ENCODE data around the gene CPNE4.
"Not testable (repeated sequence)": the region's sequence is repeated elsewhere in the genome, so short reads cannot be mapped to it uniquely, and the experiment has no call there.

Gene CPNE4

GRCh38 chr3:131544557-131544956, 490.3 kb downstream of the CPNE4 start:
- DNase-seq (ENCODE audit: low read depth in 2 of 3, low spot score in 1 of 3): no peak

GRCh38 chr3:131543714-131544113, 491.1 kb downstream of the CPNE4 start:
- DNase-seq (ENCODE audit: low read depth in 2 of 3, low spot score in 1 of 3): no peak

- DNase-seq (ENCODE audit: low read depth in 2 of 3, low spot score in 1 of 3): no peak
These were observed 493.5 kb downstream of the CPNE4 start for GRCh38 chr3:131541288-131541687.

GRCh38 chr3:131540821-131541220, 494.0 kb downstream of the CPNE4 start:
- no peak for DNase-seq (ENCODE audit: low read depth in 2 of 3, low spot score in 1 of 3)

GRCh38 chr3:131540143-131540542, 494.7 kb downstream of the CPNE4 start:
- DNase-seq (ENCODE audit: low read depth in 2 of 3, low spot score in 1 of 3): no peak

- DNase-seq (ENCODE audit: low read depth in 2 of 3, low spot score in 1 of 3): no peak
These were observed 495.8 kb downstream of the CPNE4 start for GRCh38 chr3:131538968-131539367.

- no peak for DNase-seq (ENCODE audit: low read depth in 2 of 3, low spot score in 1 of 3)
These were observed 497.3 kb downstream of the CPNE4 start for GRCh38 chr3:131537531-131537930.

- no peak for DNase-seq (ENCODE audit: low read depth in 2 of 3, low spot score in 1 of 3)
These were observed 499.2 kb downstream of the CPNE4 start for GRCh38 chr3:131535596-131535995.

- DNase-seq (ENCODE audit: low read depth in 2 of 3, low spot score in 1 of 3): no peak
These were observed 499.7 kb downstream of the CPNE4 start for GRCh38 chr3:131535131-131535530.

- no peak for DNase-seq (ENCODE audit: low read depth in 2 of 3, low spot score in 1 of 3)
These were observed 502.2 kb downstream of the CPNE4 start for GRCh38 chr3:131532645-131533044.

GRCh38 chr3:131530843-131531242, 504.0 kb downstream of the CPNE4 start:
- no peak for DNase-seq (ENCODE audit: low read depth in 2 of 3, low spot score in 1 of 3)

GRCh38 chr3:131530388-131530787, 504.4 kb downstream of the CPNE4 start:
- DNase-seq (ENCODE audit: low read depth in 2 of 3, low spot score in 1 of 3): no peak

GRCh38 chr3:131526801-131527347, 507.9 kb downstream of the CPNE4 start:
- no peak for DNase-seq (ENCODE audit: low read depth in 2 of 3, low spot score in 1 of 3)

GRCh38 chr3:131518680-131519079, 516.1 kb downstream of the CPNE4 start:
- no peak for DNase-seq (ENCODE audit: low read depth in 2 of 3, low spot score in 1 of 3)

- DNase-seq (ENCODE audit: low read depth in 2 of 3, low spot score in 1 of 3): no peak
These were observed 529.4 kb downstream of the CPNE4 start for GRCh38 chr3:131505421-131505820.

GRCh38 chr3:131503320-131503635, 531.5 kb downstream of the CPNE4 start:
- DNase-seq (ENCODE audit: low read depth in 2 of 3, low spot score in 1 of 3): no peak

- DNase-seq (ENCODE audit: low read depth in 2 of 3, low spot score in 1 of 3): peak; percentile 80 to 83 (median 81)
These were observed 532.1 kb downstream of the CPNE4 start, which contains the start of gene MRPL3 for GRCh38 chr3:131502530-131503319. MRPL3 (minus strand) TSS chr3:131502971; CDS start chr3:131502821, 150 bp downstream.

GRCh38 chr3:131501949-131502348, 532.9 kb downstream of the CPNE4 start:
- no peak for DNase-seq (ENCODE audit: low read depth in 2 of 3, low spot score in 1 of 3)

- no peak for DNase-seq (ENCODE audit: low read depth in 2 of 3, low spot score in 1 of 3)
These were observed 540.1 kb downstream of the CPNE4 start for GRCh38 chr3:131494706-131495105.

GRCh38 chr3:131491775-131492174, 543.0 kb downstream of the CPNE4 start:
- no peak for DNase-seq (ENCODE audit: low read depth in 2 of 3, low spot score in 1 of 3)

- DNase-seq (ENCODE audit: low read depth in 2 of 3, low spot score in 1 of 3): no peak
These were observed 543.7 kb downstream of the CPNE4 start for GRCh38 chr3:131491084-131491483.

GRCh38 chr3:131486545-131486944, 548.3 kb downstream of the CPNE4 start:
- not testable (repeated sequence) for DNase-seq (ENCODE audit: low read depth in 2 of 3, low spot score in 1 of 3)

- DNase-seq (ENCODE audit: low read depth in 2 of 3, low spot score in 1 of 3): no peak
These were observed 549.7 kb downstream of the CPNE4 start for GRCh38 chr3:131485119-131485518.

Measured in stimulated activated CD4-positive, alpha-beta T cell treated with anti-CD3 and anti-CD28 coated beads, Interleukin-12 subunit alpha, Interleukin-12 subunit beta, amount 100 ng/mL, for 48 hours (primary cell).